HEK293T (cell line): ENCODE data around the gene ATP2A2.

ENCODE experiments used
- CTCF ChIA-PET: fragments of 350-600 bp; formaldehyde crosslinking; extraction: SDS; loops from one replicate; lab custom pipeline; 2021; ENCODE audit warnings: antibody characterized with exemption, inconsistent platforms; lab: Yijun Ruan, JAX
- POLR2A ChIA-PET: fragments of 350-600 bp; formaldehyde crosslinking; extraction: SDS; loops from one replicate; lab custom pipeline; 2020; ENCODE audit warnings: antibody characterized with exemption, inconsistent platforms; lab: Yijun Ruan, JAX
- DNase-seq: peaks from one replicate; pipeline ENCODE4 v3.0.0; 2012; ENCODE audit warnings: mixed read lengths; ENCODE audit errors: extremely low spot score
- ARNT ChIP-seq: fragments of 450-650 bp; IDR thresholded peaks from 2 replicates; pipeline ENCODE4 v1.6.1; 2017; ENCODE audit warnings: mild to moderate bottlenecking
- BHLHE40 ChIP-seq: fragments of 450-650 bp; IDR thresholded peaks from 2 replicates; pipeline ENCODE4 v1.6.1; 2016; ENCODE audit warnings: mild to moderate bottlenecking, moderate library complexity, borderline replicate concordance
- CTBP1 ChIP-seq: fragments of 450-650 bp; IDR thresholded peaks from 2 replicates; pipeline ENCODE4 v1.6.1; 2016; ENCODE audit warnings: borderline replicate concordance
- ELF4 ChIP-seq: fragments of 450-650 bp; IDR thresholded peaks from 2 replicates; pipeline ENCODE4 v1.6.1; 2017; ENCODE audit warnings: antibody characterized with exemption
- FOXA1 ChIP-seq: fragments of 450-650 bp; IDR thresholded peaks from 2 replicates; pipeline ENCODE4 v1.6.1; 2016; ENCODE audit warnings: mild to moderate bottlenecking
- FOXK2 ChIP-seq: fragments of 450-650 bp; IDR thresholded peaks from 2 replicates; pipeline ENCODE4 v1.6.1; 2016; ENCODE audit warnings: mild to moderate bottlenecking
- FOXM1 ChIP-seq: fragments of 450-650 bp; IDR thresholded peaks from 2 replicates; pipeline ENCODE4 v1.6.1; 2017; ENCODE audit warnings: mild to moderate bottlenecking, borderline replicate concordance
- HDGF ChIP-seq: fragments of 450-650 bp; IDR thresholded peaks from 2 replicates; pipeline ENCODE4 v1.6.1; 2017; ENCODE audit warnings: antibody characterized with exemption, borderline replicate concordance
- L3MBTL2 ChIP-seq: fragments of 450-650 bp; conservative IDR thresholded peaks from 2 replicates; pipeline ENCODE4 v1.6.1; 2016; ENCODE audit warnings: mild to moderate bottlenecking
- LEF1 ChIP-seq: fragments of 450-650 bp; IDR thresholded peaks from 2 replicates; pipeline ENCODE4 v1.6.1; 2017; ENCODE audit warnings: mild to moderate bottlenecking, borderline replicate concordance
- NFRKB ChIP-seq: fragments of 450-650 bp; IDR thresholded peaks from 2 replicates; pipeline ENCODE4 v1.6.1; 2016; ENCODE audit warnings: mild to moderate bottlenecking, moderate library complexity
- SP1 ChIP-seq: fragments of 450-650 bp; IDR thresholded peaks from 2 replicates; pipeline ENCODE4 v1.6.1; 2017
- SUZ12 ChIP-seq: fragments of 450-650 bp; IDR thresholded peaks from 2 replicates; pipeline ENCODE4 v1.6.1; 2016; ENCODE audit warnings: mild to moderate bottlenecking
- TARDBP ChIP-seq: fragments of 450-650 bp; IDR thresholded peaks from 2 replicates; pipeline ENCODE4 v1.6.1; 2016
- ZNF384 ChIP-seq: fragments of 450-650 bp; IDR thresholded peaks from 2 replicates; pipeline ENCODE4 v1.6.1; 2016
- TF ChIP-seq, protein P1 (sequence below): fragments of 450-650 bp; IDR thresholded peaks from 2 replicates; pipeline ENCODE4 v1.6.1; 2016

The ATP2A2 gene

DNA sequence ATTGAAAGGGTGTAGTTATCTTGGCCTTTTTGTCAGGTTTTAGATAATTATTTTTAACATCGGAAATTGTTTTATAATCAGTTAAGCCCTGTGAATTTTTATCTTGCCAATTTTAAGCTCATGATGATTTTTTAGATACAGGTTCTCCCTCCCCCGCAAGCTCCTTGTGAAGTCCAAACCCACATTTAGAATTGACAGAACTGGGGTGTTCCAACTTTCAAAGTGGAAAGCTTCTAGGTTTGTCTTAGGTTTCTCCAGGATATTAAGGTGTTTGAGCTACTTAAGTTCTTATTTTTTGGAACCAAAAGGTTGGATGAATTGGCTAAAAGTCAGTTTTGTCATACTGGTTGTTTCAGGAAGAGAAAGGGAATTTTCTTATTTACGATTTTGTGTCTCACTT is 49.1 kb downstream of the ATP2A2 start:
- TF ChIP-seq SUZ12 (no peak), L3MBTL2 (no peak), FOXA1 (no peak), SP1 (no peak), CTBP1 (no peak), ZNF384 (no peak), FOXK2 (no peak), HDGF (no peak), LEF1 (no peak), NFRKB (no peak), TARDBP (no peak), BHLHE40 (no peak), ELF4 (no peak), FOXM1 (no peak), ARNT (no peak)
- TF ChIP-seq, protein P1, sequence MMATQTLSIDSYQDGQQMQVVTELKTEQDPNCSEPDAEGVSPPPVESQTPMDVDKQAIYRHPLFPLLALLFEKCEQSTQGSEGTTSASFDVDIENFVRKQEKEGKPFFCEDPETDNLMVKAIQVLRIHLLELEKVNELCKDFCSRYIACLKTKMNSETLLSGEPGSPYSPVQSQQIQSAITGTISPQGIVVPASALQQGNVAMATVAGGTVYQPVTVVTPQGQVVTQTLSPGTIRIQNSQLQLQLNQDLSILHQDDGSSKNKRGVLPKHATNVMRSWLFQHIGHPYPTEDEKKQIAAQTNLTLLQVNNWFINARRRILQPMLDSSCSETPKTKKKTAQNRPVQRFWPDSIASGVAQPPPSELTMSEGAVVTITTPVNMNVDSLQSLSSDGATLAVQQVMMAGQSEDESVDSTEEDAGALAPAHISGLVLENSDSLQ, result no peak
- no peak for DNase-seq
- ChIA-PET POLR2A (no interaction called here), CTCF (no interaction called here)

DNA sequence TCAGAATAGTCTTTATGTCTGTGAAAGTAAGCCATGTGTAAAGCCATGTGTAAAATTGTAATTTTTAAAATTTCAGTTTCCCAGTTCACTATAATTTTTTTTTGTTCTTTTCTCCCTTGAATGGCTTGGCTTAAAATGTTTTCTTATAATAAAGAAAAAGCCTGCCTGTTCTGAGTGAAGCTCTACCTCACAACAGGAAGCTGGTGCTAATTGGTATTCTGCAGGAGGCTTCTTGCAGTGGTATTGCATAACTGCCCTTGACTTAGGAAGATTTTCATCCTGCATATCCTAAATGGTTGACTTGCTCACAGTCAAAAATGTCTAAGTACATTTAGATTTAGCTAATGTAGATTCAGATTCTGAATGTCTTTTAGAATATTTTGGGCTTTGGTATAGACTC is 49.5 kb downstream of the ATP2A2 start:
- ChIA-PET CTCF (no interaction called here), POLR2A (no interaction called here)
- DNase-seq, result no peak
- TF ChIP-seq BHLHE40 (no peak), SP1 (no peak), NFRKB (no peak), FOXK2 (no peak), ZNF384 (no peak), L3MBTL2 (no peak), LEF1 (no peak), HDGF (no peak), FOXM1 (no peak), SUZ12 (no peak), ARNT (no peak), ELF4 (no peak), CTBP1 (no peak), FOXA1 (no peak), TARDBP (no peak)
- TF ChIP-seq, protein P1, result no peak

DNA sequence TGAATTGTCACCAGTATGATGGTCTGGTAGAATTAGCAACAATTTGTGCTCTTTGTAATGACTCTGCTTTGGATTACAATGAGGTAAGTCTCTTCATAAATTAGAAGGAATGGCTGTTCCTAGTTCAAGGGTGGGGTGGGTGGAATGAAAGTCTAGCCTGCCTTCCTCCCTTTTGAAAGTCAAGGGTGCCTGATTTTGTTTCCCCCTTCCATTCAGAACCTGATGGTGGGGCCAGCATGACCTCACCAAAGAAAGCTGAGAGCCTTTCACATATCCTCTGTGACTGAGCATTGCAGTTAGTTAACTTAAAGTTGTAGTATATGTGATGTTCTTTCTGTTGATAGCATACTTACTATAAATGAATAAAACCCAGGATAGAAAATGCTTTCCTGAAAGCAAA is 52.2 kb downstream of the ATP2A2 start:
- POLR2A ChIA-PET, result no interaction called here
- no peak for TF ChIP-seq L3MBTL2
- TF ChIP-seq TARDBP, result no peak
- no peak for TF ChIP-seq SUZ12
- TF ChIP-seq SP1, result no peak
- no peak for TF ChIP-seq FOXA1
- TF ChIP-seq NFRKB, result no peak
- no peak for DNase-seq
- CTCF ChIA-PET, result interaction anchor here (0.6 kb wide), 1 partner anchor 232 kb away, joined by 5 read pairs; no protein-coding TSS in a partner anchor

DNA sequence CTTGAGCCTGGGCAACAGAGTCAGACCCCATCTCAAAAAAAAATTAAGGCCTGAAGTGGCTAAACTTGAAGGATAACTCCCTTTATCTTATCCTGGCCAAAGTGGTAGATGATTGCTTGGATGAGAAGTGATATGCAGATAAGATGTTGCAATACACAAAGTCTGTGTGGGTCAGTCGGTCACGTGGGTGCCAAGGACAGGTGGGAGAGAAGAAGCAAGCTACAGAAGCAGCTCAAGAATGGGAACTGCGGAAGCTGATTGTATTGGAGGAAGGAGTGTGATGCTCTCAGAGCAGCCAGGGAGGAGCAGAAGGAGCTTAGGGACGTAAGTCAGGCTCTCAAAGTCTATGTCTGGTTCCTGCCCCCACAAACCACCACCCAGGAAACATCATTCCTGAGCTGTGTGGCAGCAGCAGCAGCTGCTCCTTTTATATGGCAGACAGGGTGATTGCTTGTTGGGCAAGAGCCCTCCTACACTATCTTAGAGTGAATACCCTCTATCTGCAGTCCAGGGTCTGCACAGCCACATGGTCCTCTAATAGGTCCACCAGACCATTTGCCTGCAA is 54.5 kb downstream of the ATP2A2 start:
- ChIA-PET POLR2A (no interaction called here), CTCF (no interaction called here)
- no peak for DNase-seq
- TF ChIP-seq SP1 (no peak), FOXK2 (no peak), SUZ12 (no peak), ARNT (no peak), ZNF384 (no peak), TARDBP (no peak), CTBP1 (no peak), L3MBTL2 (no peak), ELF4 (no peak), BHLHE40 (no peak)

DNA sequence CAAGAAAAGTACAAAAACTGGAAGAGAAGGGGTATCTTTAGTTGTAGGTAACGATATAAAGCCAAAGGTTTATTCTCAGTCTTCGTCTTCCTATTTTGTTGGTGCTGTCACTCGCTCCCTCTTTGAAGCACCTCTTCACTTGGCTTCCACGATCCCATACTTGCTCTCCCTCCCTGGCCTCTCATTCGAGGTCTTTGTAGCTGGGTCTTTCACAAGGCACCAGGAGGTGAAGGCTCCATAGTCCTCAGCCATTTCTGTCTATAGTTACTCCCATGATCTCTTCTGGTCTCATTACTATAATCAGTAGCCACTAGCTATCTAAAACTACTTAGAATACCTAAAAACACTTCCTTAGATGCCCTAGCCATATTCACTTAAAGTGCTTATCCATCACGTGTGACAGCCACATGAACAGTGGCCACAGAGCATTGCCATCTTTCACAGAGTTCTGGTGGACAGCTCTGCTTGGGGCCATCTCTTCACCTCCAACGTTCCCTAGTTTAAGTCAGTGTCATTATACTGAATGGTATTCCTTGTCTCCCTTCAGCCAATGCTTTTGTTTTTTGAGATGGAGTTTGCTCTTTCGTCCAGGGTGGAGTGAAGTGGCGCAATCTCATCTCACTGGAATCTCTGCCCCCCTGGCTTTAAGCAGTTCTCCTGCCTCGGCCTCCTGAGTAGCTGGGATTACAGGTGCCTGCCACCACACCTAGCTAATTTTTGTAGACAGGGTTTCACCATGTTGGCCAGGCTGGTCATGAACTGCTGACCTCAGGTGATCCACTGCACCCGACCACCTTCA is 57.1 kb downstream of the ATP2A2 start:
- DNase-seq, result no peak
- ChIA-PET POLR2A (no interaction called here), CTCF (no interaction called here)
- TF ChIP-seq ZNF384 (no peak), L3MBTL2 (no peak), FOXM1 (no peak), ELF4 (no peak), FOXA1 (no peak), ARNT (no peak), BHLHE40 (no peak), CTBP1 (no peak)

DNA sequence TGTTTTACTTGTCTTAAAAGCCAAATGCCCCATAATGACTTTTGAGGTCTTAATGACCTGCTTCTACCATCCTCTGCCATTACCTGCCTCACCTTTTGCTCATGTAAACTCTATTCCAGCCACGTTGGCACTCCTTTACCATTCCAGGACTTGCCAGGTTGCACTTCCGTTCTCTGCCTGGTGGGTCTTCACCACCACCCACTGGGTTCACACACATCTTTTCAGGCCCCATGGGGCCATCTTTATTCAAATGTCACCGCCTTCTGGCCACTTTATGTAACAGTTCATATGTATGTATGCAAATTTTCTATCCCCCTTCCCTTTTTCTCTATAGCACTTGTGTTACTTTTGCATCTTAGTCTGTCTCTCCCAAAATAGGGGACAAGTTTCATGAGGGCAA is 57.7 kb downstream of the ATP2A2 start:
- no peak for DNase-seq
- no peak for TF ChIP-seq FOXK2
- TF ChIP-seq, protein P1, result no peak
- TF ChIP-seq HDGF, result no peak
- no peak for TF ChIP-seq ARNT
- no peak for TF ChIP-seq ELF4
- TF ChIP-seq SUZ12, result no peak
- ChIA-PET POLR2A (no interaction called here), CTCF (no interaction called here)
